DMS153 treated with DMSO at 0.1 percent for 48 hours (cell line): ENCODE results near the gene MDGA2.
"Not testable (repeated sequence)": the region's sequence is repeated elsewhere in the genome, so short reads cannot be mapped to it uniquely, and the experiment has no call there.

Experiments
- DNase-seq: peaks from one replicate; lab custom pipeline; 2025; ENCODE audit not compliant: unreplicated experiment; lab: John Stamatoyannopoulos, UW

The MDGA2 gene

DNA sequence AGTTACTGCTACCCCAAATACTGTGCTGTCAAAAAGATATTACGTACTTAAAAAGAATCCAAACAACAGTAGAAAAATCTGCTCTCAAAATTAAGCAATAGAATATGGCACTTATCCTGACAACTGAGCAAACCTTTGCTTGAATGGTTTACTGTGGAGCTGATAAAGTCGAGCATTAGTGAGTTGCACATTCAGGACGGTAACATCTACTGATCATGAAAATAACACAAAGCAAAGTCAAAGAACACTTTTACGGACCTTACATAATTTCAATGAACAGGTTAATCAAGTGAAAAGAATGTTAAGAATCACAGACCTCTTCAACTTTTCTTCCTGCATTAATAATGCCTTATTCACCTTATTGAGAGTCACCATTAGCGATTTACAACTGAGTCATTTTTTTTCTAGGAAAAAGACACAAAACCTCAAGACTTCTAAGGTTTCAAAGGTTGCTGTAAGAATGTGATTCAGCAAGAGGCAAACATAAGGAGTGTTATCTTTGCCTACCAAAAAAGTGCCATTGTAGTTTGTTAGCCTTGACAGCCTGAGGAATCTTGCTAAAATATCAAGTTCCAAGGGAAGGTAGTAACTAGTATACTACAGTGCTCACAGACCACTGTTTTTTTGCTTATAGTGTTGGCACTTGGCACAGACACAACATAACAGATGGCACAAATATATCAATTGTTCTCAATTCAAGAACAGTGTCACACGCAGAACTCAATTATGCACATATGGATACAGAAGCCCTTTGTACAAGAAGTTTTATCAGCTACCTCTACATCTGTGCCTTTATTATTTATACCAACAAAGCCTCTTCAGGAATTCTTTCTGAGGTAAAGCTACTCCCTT, 689.6 kb downstream of the MDGA2 start:
- no peak for DNase-seq

DNA sequence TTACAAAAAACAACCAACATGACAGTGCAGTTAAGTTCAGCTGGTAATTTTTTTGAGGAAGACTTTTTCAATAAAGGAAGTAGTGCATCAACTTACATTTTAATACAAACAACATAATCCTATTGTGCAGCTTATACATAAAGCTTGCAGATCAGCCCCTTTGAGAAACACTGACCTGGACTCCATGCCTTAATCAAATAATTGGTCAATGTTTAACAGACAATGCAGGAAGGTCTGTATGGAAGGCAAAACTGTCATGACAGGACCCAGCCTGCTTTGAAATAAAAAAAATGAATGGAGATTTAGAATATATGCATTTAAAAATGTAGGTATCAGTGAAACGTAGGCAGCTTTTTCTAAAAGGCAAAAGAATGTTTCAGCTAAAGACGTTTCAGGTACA, 702.1 kb downstream of the MDGA2 start:
- no peak for DNase-seq

DNA sequence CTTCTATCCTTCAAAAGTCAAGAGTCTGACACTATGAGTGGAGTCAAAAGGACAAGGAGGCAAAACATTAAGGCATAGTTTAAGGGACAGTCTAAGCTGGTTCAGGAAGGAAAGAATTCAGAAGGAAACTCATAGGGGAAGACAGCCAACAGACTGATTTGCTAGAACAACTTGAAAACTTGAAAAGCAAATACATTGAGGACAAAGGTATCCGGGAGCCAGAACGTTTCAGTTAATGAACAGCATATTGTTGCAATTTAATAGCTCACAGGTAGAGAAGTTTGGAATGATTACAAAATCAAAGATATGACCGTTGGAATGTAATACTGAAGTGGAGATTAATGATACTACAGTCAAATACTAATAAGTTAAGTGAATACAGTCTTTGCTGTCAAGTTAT, 711.0 kb downstream of the MDGA2 start:
- no peak for DNase-seq

DNA sequence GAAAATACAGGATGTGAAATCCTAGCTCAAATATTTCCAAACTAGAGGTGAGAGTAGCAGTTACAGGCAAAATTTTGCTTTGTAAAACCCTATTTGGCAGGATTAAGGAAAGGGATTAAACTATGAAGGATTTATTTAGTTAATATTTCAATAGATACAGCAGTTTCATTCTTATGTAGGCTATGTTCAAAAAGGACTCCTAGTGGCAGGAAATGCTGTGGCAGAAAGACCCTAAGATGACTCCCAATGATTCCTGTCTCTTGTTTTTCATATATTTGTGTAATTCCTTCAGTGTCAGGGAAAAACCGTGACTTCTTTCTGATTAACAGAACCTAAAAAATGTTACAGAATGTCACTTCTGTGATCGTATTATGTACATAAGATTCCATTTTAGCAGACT, 724.3 kb downstream of the MDGA2 start:
- no peak for DNase-seq

DNA sequence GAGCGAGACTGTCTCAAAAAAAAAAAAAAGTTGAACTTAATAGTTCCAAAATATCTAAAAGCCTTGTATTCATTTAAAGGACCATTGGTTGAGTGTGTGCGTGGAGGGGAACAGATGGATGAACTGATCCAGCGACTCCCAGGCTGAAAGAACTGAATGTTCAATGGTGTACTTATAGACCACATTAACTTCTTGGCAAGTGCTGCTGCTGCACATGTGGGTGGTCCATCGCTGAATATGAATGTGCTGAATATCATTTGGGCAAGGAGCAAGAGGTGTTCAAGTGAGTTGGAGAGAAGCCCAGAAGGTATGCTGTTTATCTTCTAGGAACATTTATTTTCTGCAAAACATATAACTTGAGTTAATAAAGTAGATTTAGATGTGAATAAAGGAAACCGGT, 734.8 kb downstream of the MDGA2 start:
- DNase-seq, result no peak

DNA sequence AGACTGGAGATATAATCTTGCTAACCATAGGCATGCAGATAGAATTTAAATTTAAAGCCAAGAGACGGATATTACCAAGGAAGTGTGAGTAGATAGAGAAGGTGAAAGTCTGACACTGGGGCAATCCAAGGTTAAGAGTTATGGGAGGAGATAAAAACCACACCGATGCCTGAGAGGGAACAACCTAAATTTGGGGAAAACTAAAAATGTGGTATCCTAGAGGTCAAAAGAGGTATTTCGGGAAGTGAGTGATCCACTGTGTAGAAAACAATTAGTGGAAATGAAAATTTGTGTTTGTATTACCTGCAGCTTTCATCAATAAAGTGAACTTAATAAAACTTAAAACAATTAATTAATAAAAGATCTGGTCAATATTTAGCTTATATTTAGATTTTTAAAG, 754.9 kb downstream of the MDGA2 start:
- DNase-seq, result no peak

DNA sequence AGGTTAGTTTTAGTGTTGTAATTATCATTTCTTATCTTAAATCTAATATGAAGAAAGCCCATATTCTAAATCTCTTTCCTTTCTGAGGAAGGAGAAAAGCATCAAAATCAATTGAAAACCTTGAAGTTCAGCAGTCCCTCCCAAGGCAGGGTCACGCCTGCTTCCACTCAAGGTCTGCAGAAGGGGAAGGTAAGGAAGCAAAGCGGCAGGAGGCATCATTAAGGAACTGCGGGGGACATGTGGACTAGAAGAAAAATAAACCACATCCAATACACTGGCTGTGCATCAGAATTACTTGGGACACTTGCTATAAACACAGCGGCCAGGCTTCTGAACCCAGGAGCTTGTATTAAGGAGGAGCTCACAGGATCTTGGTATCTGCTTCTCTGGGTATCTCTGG, 759.9 kb downstream of the MDGA2 start:
- not testable (repeated sequence) for DNase-seq

DNA sequence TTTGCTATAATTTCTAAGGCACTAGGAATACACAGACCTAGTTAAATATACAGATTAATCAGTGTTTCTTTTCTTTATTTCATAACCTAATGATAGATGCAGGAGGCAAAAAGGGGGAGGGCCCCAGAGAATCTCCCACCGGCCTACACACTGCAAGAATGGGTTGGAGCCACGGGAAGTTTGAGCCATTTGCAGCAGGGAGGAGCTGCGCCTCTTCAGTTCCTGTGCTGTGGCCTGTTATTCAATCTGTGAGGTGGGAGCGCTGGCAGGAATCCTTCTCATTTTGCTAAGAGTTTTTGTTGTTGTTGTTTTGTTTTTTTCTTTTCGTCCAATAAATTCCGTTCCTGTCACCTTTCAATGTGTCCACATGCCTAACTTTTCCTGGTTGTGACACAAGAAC, 772.6 kb downstream of the MDGA2 start:
- DNase-seq, result no peak

DNA sequence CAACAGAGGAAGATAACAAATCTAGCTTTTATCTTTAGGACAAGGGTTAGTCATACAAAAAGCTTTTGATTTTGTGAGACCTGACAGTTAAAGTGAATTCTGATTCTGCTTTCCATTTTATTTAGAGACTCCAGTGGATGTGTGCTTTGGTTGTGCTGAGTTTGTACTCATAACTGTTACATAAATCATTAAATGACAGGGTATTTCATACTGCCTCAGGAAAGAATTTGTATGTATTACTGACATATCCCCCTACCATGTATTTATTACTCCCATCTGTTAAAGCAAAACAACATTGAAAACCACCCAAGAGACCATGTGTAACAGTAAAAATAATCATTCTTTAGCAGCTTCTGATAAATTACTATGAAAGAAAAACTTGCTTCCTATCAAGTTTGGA, 780.9 kb downstream of the MDGA2 start:
- no peak for DNase-seq

DNA sequence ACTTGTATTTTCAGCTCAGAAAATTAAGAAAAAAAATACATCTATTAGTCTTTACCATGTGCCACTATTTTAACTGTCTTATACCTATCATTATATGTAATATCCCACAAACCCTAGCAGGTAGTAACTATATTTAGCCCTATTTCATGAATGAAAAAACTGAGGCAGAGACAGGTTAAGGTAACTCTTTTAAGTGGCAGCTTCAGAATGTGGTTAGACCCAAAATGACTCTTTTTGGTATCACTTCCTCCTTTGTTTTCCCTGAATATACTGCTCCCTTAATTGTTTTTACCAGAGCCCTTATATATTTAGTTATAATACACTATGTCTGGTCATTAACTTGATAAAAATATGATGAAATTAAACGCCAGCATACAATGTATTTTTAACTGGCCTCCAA, 788.3 kb downstream of the MDGA2 start:
- no peak for DNase-seq

DNA sequence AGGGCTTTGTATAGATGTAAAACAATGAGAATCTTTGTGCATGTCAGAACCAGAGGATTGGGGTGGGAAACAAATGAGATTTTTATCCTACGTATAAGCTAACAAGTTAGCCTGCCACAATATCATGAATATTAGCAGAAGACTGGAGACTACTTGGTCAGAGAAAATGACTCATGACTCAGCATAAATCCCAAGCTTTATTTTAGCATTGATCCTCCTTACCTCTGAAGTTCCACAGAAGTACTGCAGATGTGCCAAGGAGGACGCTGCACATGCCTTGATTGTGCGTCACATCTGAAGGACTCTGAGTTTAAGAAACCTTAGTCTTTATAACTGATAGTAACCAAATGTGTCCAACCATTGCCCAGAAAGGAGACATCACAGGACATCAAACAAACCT, 789.8 kb downstream of the MDGA2 start:
- DNase-seq, result no peak

DNA sequence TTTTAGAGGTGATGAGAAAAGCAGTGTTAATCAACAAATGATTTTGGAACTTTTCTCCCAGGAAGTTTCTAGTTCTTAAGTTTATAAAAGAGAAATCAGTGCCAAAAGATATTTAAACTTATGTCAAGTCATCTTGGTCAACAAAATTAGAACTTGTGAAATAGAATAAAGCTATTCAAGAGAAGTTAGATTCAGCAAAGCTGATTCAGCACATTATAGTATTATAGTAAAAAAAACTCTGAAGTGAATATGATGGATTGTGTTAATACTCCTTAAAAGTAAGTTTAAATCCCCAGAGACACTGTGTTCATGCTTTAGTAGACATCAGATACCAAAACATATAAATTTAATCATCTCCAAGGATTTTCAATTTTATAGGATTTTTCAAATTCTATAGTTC, 813.7 kb downstream of the MDGA2 start:
- no peak for DNase-seq

DNA sequence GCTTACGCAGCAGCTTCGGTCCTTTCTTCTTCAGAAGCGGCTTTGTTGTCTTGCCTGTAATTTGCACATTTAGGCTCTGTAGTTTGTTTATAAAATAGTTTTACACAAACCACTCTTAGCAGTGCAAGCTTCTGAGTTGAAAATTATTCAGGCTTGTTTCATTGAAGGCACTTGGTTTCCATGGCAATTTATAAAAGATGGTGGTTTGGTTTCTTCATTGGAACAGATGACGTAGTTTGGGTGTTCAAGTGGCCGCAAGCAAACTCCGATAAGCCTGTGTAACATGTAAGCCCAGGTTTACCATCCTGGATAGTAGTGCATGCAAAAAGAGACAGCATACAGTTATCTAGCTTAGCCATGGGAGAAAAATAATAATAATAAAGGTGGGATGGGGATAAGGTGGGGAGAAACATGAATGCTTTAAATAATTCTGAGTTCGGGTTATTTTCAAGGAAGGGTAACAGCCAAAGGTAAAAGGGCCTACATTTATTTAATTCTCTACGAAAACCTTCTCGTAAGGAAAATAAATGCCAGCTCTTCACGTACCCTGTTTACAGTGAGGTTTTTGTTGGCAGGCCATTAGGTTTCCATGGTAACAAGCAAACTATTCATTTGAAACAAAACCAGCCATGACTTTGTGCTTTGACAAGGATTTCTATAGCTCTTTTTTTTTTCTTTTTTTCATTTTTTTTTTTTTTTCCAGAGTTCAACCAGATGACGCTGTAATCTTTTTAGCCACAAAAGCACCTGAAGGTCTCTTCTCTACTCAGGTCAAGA, 834.3 kb downstream of the MDGA2 start:
- no peak for DNase-seq

DNA sequence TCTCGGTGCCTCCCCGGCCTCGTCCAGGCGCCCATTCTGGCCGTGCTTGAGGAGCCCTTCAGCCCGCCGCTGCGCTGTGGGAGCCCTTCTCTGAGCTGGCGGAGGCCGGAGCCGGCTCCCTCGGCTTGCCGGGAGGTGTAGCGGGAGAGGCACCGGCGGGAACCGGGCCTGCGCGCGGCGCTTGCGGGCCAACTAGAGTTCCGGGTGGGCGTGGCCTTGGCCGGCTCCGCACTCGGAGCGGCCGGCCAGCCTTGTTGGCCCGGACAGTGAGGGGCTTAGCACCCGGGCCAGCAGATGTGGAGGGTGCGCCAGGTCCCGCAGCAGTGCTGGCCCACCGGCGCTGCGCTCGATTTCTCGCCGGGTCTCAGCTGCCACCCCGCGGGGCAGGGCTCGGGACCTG, 855.1 kb downstream of the MDGA2 start:
- no peak for DNase-seq

DNA sequence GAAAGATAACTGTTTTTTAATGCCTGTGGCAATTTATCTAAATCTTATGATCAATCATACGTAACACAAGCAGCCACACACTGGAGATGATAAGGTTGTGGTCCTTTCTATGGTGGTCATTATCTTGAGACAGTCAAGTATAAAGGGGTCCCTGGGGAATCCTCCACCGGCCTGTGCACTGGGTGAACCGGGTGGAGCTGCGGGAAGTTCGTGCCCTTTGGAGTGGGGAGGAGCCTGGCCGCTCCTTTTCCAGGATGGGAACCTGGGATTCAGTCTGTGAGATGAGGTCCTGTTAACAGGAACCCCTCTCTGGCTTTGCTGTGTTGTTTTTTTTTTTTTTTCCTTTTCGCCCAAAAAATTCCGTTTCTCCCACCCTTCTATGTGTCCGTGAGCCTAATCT, 856.3 kb downstream of the MDGA2 start:
- DNase-seq, result no peak

DNA sequence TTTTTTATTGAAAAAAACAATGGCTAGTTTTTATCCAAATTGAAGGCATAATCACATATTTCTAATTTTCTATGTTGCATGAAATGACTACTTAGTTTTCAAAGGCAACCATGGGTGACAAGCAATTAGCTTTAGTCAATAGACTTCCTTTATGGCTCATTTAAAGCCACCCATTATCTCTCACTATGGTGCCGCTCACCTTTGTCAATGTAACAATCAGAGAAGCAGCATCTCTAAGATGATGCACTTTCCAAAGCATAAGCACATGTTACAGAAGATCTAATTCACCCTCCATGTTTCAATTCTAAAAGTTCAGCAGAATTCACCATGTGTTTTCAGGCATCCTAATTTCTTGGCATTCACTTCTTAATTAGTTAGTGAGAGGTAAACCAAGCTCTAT, 857.3 kb downstream of the MDGA2 start:
- no peak for DNase-seq

DNA sequence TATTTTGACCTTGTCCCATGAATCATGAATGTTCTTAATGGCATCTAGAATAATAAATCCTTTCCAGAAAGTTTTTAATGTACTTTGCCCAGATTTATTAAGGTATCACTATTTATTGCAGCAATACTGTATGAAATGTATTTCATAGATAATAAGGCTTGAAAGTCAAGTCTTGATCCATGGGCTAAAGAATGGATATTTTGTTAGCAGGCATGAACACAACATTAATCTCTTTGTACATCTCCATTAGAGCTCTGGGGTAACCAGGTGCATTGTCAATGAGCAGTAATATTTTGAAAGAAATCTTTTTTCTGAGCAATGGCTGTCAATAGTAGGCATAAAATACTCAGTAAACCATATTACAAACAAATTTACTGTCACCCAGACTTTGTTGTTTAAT, 882.3 kb downstream of the MDGA2 start:
- DNase-seq, result no peak
